Measurements from ENCODE around the gene GTPBP4. TPM values are rescaled to one million over a fixed set of nuclear protein-coding genes. Genes with fewer than 3 reads are reported as not detected.

The GTPBP4 gene
- total and polyA plus RNA-seq, 2 of the 8 experiments (the other 6 are each of a cell fraction or from before 2014, with no cell fraction given) = 16.9 to 98.1 TPM

DNA sequence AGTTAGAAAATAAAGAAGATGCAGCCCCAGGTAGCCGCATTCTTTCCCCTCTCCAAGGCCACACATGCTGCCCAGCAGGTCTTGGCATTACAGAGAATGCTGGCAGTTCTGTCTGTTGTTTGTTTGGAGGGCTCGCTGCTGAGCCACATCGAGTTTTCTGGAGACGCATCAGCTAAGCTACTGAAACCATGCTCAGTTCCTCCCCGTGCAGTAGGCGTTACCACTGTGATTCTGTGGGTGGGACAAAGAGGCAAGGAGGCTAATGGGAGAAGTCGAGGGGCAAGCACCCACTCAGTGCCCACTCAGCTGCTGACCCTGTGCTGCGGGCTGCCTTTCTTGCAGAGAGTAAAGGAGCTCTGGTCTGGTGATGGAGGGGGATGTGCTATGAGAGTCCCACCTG, 15.5 kb upstream of the GTPBP4 start (continued):
- TF ChIP-seq SP1 (IDR thresholded peaks at IDR 0.05; ENCODE audit: low read depth, low read length) (0 out of 2 replicates have a peak, but pooled peaks have one; percentile 35), CBX5 (IDR thresholded peaks at IDR 0.05; ENCODE audit: low read depth, low read length) (no peak), SIN3A (conservative IDR thresholded peaks at IDR 0.05 in 1 of 2, IDR thresholded peaks at IDR 0.05 in 1 of 2; ENCODE audit: low read depth in 1 of 2, low read length in 2 of 2) (no peak), SAP30 (IDR thresholded peaks at IDR 0.05; ENCODE audit: insufficient read depth, insufficient replicate concordance, low read length) (no peak)

Measured in H1 (cell line).